Measurements from ENCODE around the gene NDUFB7. TPM values are rescaled to one million over a fixed set of nuclear protein-coding genes. Genes with fewer than 3 reads are reported as not detected.

NDUFB7 gene
- total RNA-seq, 1 donor from 2014 or later = 263 TPM

- no peak for DNase-seq (ENCODE audit: low read depth, low spot score)
These were observed 46.1 kb downstream of the NDUFB7 start for GRCh38 chr19:14525729-14526128.

- no peak for DNase-seq (ENCODE audit: low read depth, low spot score)
These were observed 51.3 kb downstream of the NDUFB7 start for GRCh38 chr19:14520543-14520942.

- DNase-seq (ENCODE audit: low read depth, low spot score) = peak; percentile 66
These were observed 51.9 kb downstream of the NDUFB7 start for GRCh38 chr19:14519860-14520407.

GRCh38 chr19:14519245-14519859 is 52.5 kb downstream of the NDUFB7 start:
- DNase-seq (ENCODE audit: low read depth, low spot score) = no peak

DNA sequence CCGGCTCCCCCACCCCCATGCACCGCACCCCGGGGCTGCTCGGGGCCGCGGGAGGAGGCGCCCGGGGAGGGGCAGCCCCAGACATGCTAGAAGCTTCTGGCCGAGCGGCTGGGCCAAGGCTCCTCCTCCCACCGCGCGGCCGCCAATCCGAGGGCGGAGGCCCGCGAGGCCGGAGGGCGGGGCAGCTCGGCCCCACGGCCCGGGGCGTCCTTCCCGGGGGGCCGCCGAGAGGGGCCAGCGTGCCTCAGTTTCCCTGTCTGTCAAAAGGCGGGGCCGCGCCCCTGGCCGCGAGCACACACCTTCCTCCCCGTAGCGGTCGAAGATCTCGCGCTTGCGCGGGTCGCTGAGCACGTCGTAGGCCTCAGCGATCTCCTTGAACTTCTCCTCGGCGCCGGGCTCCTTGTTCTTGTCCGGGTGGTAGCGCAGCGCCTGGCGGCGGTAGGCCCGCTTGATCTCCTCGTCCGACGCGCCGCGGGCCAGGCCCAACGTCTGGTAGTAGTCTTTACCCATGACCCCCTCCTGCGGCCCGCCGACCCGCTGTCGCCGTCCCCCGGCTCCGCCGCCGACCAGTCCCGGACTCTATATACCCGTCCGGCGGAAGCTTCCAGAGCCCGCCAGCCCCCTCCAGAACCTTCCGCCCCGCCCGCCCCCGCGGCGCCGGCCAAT is 53.9 kb downstream of the NDUFB7 start, which contains the start of gene DNAJB1:
Gene DNAJB1, minus strand, starts transcription at position 558 of the 666 bp plus-strand sequence. Its CDS starts 48 bp downstream, at position 510.
- no peak for DNase-seq (ENCODE audit: low read depth, low spot score)

GRCh38 chr19:14517446-14517839 is 54.4 kb downstream of the NDUFB7 start:
- no peak for DNase-seq (ENCODE audit: low read depth, low spot score)

DNA sequence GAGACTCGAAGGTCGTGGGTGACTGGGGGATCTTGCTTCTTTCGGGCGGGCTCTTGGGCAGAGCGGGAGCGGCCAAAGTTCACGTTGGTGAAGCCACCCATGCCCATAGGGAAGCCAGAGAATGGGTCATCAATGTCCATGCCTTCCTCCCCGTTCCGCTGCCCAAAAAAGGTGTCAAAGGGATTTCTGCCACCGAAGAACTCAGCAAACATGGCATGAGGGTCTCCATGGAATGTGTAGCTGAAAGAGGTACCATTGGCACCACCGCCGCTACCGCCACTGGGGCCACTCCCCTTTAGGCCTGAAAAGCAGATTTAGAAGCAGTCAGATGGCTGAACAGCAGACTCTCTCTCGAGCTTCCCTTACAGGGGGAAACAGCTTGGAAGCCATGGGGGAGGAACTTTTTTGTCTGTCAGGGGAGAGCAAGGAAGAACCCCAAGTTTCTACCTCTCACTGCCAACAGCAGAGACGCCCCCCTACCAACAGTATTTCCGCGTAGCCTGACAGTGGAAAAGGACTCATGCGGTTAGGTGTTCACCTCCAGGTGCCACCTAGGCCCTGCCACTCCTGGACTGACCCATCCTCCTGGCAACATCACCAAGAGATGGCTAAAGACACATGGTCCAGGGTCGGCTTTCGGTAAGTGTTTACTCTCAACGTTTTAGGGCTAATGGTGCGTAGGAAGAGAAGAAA is 55.0 kb downstream of the NDUFB7 start:
- DNase-seq (ENCODE audit: low read depth, low spot score) = no peak

Other genes starting within 250 kb of the NDUFB7 start
- gene ADGRE5, start 190.6 kb downstream of the NDUFB7 start, total RNA-seq = 3.1 and 4.2 TPM in 2 replicates
- gene DDX39A, start 152.7 kb downstream of the NDUFB7 start, total RNA-seq = 92.5 and 156 TPM in 2 replicates
- 248 and 291 TPM in 2 replicates for gene PKN1, start 138.8 kb downstream of the NDUFB7 start, total RNA-seq
- 0.71 and 0.73 TPM in 2 replicates for gene PTGER1, start 96.7 kb downstream of the NDUFB7 start, total RNA-seq
- gene GIPC1, start 75.9 kb downstream of the NDUFB7 start, total RNA-seq = 133 and 138 TPM in 2 replicates
- gene DNAJB1, start 53.7 kb downstream of the NDUFB7 start, total RNA-seq = 31.5 and 107 TPM in 2 replicates
- 27.3 and 28.7 TPM in 2 replicates for gene TECR, start 42.5 kb downstream of the NDUFB7 start, total RNA-seq
- not detected in 2 replicates for gene CLEC17A, start 11.0 kb upstream of the NDUFB7 start, total RNA-seq
- not detected in 2 replicates for gene ADGRE3, start 102.8 kb upstream of the NDUFB7 start, total RNA-seq
- 12.3 and 17.8 TPM in 2 replicates for gene ZNF333, start 118.0 kb upstream of the NDUFB7 start, total RNA-seq
- gene ADGRE2, start 206.5 kb upstream of the NDUFB7 start, total RNA-seq = not detected in 2 replicates